Astrocyte of the hippocampus (primary cell): ENCODE measurements around the gene HS6ST2.
A peak's percentile ranks its signal among the peaks of the same experiment; 100 is the strongest.
"Not testable (repeated sequence)": the region's sequence is repeated elsewhere in the genome, so short reads cannot be mapped to it uniquely, and the experiment has no call there.

Source experiments
- DNase-seq: peaks from one replicate; pipeline ENCODE4 v3.0.0; 2011; ENCODE audit warnings: low read depth, low spot score

Gene HS6ST2

GRCh38 chrX:132958091-132958703, at the start of gene HS6ST2:
Gene HS6ST2, minus strand, starts transcription at chrX:132958629.
- DNase-seq, result peak; percentile 39

DNA sequence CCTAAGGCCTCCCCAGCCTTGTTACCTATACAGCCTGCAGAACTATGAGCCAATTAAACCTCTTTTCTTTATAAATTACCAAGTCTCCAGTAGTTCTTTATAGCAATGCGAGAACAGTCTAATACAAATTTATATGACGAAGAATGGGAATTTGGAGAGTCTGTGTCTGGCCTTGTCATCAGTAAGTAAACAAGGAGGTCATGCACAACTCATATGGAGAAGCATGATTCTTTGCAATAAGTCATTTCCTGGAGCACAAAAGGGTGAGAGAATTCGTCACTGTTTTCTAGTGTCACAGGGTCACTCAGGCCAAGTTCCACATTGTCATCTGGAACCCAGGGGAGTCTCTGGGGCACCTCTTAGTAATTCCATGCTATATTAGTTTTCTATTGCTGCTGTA, 49.0 kb upstream of the HS6ST2 start:
- no peak for DNase-seq

- DNase-seq, result no peak
Observed at GRCh38 chrX:133005616-133006015, 47.2 kb upstream of the HS6ST2 start.

DNA sequence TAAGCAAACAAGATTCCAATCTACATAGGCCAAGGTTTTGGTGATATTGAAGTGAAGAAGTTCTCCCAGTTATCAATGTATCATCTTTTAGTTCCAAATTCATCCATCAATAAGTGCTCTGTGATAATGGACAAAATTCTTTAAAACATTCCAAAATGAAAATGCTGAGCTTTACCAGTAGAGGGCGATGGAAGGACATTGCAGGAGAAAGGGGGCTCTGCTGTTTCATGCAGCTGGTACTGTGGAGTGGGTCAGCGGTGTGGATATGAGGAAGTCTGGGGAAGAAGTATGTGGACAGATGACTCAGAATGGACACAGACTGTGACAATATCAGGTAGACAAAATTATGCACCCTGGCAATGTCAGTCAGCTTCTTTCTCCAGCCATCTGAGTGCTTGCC, 46.6 kb upstream of the HS6ST2 start:
- peak; percentile 36 for DNase-seq

DNA sequence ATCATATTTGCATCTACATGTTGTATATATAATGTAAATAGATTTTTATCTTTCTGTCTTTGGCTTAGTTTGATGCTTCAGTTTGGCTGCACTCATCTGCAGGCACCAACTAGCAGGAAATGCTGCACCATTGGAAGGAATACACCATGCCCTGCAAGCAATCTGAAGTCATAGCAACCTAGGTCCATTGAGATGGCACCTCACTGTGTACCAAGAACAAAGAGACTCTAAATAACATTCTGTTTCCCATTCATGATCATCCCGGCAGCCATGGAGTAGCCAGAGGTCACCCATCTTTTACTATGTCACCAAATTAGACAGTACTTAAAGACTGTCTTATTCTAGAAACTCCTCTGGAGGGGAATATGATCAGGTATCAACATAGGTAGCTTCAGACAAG, 40.8 kb upstream of the HS6ST2 start:
- no peak for DNase-seq

GRCh38 chrX:132990835-132991234, 32.4 kb upstream of the HS6ST2 start:
- no peak for DNase-seq

DNA sequence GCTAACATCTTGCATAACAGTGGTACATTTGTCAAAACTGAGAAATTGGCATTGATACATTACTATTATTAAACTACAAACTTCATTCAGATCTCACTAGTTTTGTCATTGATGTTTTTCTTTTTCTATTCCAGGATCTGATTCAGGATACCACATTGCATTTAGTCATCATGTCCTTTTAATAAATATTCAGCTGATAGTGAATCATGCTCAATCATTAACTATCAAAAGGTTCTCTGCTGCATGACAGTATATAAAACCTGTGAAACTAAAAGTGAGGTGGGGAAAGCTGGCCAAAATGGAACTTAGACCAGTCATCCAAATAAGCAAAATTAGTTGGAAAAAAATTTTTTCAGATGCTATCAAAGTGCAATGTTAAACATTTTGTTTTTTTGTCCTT, 28.1 kb upstream of the HS6ST2 start:
- no peak for DNase-seq

GRCh38 chrX:132984058-132984650, 25.7 kb upstream of the HS6ST2 start:
- no peak for DNase-seq

DNA sequence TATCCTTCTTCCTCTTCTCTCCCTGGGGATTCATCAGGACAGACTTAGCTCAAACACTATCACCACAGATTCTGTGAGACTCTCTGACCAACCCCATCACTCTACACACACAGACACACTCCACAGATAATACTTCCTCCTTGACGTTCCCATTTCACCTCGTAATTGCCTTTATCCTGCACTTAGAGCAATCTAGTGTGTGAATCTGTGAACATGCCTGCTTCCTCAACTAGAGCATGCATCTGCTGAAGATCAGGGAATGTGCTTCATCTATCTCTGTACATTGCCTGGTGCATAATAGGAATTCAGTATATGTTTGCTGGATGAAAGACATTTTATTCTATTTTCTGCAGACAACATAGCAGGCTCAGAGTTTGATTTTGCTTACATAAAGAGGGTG, 25.1 kb upstream of the HS6ST2 start:
- DNase-seq, result no peak

GRCh38 chrX:132980035-132980434, 21.6 kb upstream of the HS6ST2 start:
- not testable (repeated sequence) for DNase-seq

GRCh38 chrX:132968296-132968949, 10.0 kb upstream of the HS6ST2 start:
- no peak for DNase-seq

DNA sequence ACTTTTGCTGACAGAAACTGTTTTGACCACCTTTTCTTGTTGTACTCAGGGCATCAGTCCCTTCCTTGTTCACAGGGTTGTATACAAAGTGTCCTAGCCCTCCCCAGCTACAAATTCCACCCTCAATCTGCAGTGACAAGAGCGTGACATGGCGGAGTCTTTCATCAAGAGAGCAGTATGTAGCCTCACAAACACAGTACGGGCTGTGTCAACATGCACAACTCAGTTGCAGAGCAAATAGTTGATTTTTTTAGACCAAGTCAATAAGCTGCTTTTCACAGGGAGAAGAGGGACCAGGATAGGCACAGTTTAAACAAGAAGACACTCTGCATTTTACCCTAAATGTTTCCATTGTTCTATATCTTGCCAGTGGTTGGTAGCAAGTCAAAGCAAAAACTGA, 8.6 kb upstream of the HS6ST2 start:
- DNase-seq, result no peak

GRCh38 chrX:132965461-132965860, 7.0 kb upstream of the HS6ST2 start:
- no peak for DNase-seq

DNA sequence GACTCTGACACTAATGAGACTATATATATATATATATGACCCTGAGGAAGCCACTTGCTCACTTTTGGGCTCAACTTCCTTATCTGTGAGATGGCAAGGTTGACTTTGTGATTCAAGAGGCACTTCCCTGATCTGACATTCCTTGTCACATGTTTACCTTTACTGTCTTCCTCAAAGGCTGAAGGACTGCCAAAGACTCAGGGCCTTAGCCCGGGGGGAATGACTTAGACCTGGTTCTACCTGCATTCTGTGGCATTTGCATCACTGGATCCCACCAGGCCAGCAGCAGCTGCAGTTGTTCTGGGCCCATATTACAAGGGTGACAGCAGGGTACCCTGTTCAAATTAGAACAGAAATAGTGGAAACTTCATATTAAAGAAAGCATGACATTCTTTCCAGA, 3.1 kb upstream of the HS6ST2 start:
- DNase-seq, result no peak

GRCh38 chrX:132957211-132958090, 978 bp downstream of the HS6ST2 start:
- DNase-seq, result peak; percentile 54

DNA sequence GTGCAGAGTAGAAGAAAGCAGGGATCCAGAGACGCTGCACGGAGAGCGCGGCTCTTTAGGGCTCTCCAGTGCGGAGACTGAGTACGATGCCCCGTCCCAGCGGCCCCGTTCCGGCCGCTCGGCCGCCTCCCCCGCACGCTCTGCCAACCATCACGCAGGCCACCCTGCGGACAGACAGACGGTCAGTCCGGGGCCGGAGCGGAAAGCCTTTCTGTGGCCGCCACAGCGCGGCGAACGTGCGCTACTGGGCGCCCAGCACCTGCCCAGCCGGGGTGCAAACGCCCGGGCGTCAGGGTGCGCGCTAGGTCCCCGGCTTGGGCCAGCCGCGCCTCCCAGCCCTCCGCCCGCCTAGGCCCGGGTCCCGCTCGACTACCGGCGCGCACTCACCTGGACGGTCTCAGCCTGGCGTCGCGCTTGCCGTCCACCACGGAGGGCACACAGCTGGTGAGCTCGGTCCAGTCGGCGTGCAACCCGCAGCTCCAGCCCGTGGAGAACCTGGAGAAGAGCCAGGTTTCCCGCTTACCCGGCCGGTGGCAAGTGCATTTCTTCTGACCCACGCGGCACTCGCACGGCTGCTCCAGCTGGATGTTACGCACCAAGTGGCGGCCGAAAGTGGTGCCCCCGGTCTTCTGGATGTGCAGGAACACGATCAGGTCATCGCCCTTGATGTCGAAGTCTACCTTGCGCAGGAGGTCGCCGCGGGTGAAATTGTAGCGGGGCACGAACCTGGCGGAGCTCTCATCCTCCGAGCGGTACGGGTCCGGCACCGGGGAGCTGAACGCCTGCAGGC, 1.8 kb downstream of the HS6ST2 start:
- peak; percentile 39 for DNase-seq

DNA sequence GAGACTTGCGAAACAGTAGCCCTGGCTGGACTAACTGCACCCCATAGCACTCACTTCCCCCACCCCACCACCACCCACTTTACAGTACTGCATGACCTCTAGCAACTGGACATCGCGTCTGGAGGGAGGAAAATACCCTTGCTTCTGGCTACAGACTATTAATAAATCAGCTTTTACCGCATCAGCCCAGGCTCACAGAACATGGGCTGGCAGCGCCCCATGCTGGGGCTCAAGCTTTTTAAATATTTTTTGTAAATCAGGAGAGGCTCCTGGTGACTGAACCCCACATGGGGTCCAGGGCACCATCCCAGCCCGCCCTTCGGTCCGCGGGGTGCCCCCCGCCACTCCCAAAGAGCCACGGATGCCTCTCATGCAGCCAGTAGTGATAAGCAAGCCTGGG, 2.7 kb downstream of the HS6ST2 start:
- peak; percentile 38 for DNase-seq

DNA sequence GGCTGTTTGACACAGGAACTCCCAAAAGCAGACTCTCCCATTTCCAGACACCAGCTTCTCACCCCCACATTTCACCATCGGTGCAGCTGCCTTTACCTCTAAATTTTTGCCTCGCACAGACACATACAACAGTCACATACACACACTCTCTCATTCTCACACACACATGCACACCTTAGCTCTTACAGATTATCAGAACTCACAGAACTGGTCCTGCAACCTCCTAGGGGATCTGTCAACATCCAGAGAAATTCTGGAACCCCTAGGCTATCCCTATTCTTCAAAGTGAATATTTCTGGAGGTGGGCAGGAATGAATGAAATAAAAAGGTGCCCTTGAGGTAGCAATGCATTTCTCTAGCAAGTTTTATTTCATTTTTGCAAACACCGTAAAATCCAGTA, 4.1 kb downstream of the HS6ST2 start:
- DNase-seq, result no peak

- DNase-seq, result peak; percentile 18
Observed at GRCh38 chrX:132953354-132953753, 5.1 kb downstream of the HS6ST2 start.

DNA sequence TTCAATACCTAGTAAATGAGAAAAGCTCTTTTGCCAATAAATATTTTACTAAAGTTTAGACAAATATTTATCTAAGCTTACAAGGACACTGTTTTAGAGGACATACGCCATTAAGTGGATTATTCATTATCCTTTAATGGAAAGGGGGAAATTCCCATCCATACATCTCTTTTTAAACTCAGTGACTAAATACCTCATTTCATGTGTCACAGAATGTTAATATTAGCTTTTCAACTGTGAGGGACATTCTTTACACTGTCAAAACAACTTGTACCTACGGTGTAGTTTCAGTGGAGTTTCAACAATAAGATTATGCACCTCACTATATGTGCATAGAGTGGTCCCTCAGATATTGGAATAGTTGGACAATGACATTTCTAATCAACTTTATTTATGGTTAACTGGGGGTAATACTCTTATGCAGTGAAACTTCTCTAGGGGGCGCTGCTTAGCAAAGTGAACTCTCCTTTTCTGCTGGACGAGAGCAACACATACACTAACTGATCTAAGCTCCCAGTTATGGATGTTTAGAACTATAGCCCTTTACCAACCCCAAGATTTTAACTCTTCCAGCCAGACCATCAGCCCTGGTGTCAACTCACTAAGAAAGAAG, 9.7 kb downstream of the HS6ST2 start:
- DNase-seq, result no peak

GRCh38 chrX:132945055-132945599, 13.3 kb downstream of the HS6ST2 start:
- not testable (repeated sequence) for DNase-seq
